Measurements from ENCODE around the gene RAPH1.

The RAPH1 gene

DNA sequence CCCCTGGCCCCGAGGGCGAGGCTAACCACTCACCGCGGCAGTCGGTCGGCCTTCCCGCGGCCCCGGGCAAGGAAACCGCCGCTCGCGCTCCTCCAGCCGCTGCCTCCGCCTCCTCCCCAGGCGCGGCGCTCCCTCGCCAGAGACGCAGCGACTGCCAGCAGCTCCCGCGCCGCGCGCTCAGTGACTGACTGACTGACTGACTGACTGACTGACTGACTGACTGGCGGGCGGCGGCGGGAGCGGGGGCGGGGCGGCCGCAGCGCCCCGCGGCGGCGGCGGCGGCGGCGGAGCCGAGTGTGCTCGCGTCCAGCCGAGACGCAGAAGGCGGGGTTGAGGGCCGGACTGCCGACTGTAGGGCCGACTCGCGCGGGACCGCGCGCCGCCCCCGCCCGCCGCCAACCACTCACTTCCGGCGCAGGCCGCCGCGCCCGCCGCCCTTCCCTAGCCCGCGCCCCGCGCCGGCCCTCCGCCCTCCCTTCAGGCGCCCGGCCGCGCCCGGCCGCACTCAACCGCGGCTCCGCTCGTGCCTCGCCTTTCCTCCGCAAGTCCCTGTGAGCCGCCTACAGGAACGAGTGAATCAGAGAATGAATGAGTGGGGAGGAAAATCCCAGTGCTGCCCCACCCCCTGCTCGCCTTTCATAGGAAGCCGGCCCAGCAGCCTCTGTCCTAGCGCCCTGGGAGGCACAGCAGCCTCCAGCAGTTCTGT lies at the start of gene RAPH1:
RAPH1 (minus strand) TSS at position 224 of the 706 bp plus-strand sequence. CDS start 39,948 bp downstream, outside the sequence.
- Mint-ChIP-seq H3K27ac (peak within 1 kb of the TSS; percentile 50), H3K4me3 (peak within 1 kb of the TSS; percentile 88), H3K9me3 (ENCODE audit: low read depth) (peaks cover 19% of the 10 kb centered on the region), H3K27me3 (peaks cover 15% of the 10 kb centered on the region), H3K4me1 (ENCODE audit: low read depth) (peaks cover 27% of the 10 kb centered on the region), H3K36me3 (peaks cover 6% of the 10 kb centered on the region)

- no peak overlapping the region for H3K4me3 Mint-ChIP-seq
- no peaks in the 10 kb centered on the region for H3K27me3 Mint-ChIP-seq
Observed at GRCh38 chr2:203584784-203585183, 49.7 kb upstream of the RAPH1 start.

GRCh38 chr2:203583701-203584100 lies 48.6 kb upstream of the RAPH1 start:
- Mint-ChIP-seq H3K36me3 (peaks cover 2% of the 10 kb centered on the region), H3K4me1 (ENCODE audit: low read depth) (peaks cover 20% of the 10 kb centered on the region), H3K27ac (no peak overlapping the region), H3K27me3 (no peaks in the 10 kb centered on the region), H3K9me3 (ENCODE audit: low read depth) (peaks cover 4% of the 10 kb centered on the region), H3K4me3 (no peak overlapping the region)

More at GRCh38 chr2:203584784-203585183, 49.7 kb upstream of the RAPH1 start:
- peaks cover 10% of the 10 kb centered on the region for H3K4me1 Mint-ChIP-seq (ENCODE audit: low read depth)
- no peak overlapping the region for H3K27ac Mint-ChIP-seq
- H3K36me3 Mint-ChIP-seq: no peaks in the 10 kb centered on the region
- no peaks in the 10 kb centered on the region for H3K9me3 Mint-ChIP-seq (ENCODE audit: low read depth)

DNA sequence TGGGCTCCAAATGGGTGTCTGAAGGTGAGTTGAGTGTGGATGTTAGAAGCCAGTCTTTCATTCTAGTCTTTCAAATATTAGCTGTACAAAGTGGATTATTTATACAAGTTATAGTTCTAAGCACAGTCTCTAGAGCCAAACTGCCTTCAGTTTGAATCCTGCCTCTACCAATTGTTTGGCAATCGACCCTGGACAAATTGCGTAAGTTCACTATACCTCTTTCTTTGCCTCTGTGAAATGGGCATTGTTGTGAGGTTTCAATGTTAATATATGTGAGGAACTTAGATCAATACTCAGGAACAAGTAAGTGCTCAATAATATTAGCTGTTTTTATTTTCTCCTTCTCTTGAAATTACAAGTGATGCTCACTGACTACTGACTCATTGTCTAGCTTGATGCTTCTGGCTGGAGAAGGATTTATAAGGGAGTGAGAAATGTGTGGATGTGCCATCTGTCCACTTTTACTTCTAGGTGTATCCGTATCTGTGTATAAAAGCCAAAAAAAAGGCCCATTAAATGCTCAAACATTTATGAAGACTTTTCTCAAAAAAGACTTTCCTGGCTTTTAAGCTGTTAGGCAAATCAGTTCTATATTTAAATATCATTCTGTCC lies 48.1 kb upstream of the RAPH1 start:
- H3K27ac Mint-ChIP-seq: no peak overlapping the region

DNA sequence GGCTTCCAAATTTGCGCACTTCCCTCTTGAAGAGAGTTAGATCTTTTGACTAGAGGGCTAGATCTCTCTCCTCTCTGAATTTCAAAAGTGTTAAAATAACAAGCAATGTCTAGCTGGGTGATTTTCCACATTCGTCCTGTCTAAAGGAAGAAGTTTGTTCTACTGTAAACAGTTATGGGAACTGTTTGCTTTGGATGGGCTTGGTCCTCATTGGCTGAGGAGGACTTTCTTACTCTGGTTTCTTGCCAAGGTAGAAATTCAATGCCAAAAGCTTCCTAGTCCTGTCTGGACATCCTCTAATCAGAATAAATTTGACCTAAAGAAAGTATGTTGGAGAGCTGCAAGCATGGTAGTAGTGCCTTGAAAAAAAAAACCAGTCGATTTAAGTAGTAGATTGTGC lies 47.4 kb upstream of the RAPH1 start:
- Mint-ChIP-seq H3K4me1 (ENCODE audit: low read depth) (peaks cover 20% of the 10 kb centered on the region), H3K36me3 (peaks cover 2% of the 10 kb centered on the region), H3K9me3 (ENCODE audit: low read depth) (peaks cover 4% of the 10 kb centered on the region)

More for the DNA sequence above, 48.1 kb upstream of the RAPH1 start:
- Mint-ChIP-seq H3K36me3 (peaks cover 2% of the 10 kb centered on the region), H3K4me3 (no peak overlapping the region), H3K4me1 (ENCODE audit: low read depth) (peaks cover 20% of the 10 kb centered on the region), H3K27me3 (no peaks in the 10 kb centered on the region), H3K9me3 (ENCODE audit: low read depth) (peaks cover 4% of the 10 kb centered on the region)

GRCh38 chr2:203580844-203581243 lies 45.7 kb upstream of the RAPH1 start:
- Mint-ChIP-seq H3K36me3 (peaks cover 2% of the 10 kb centered on the region), H3K9me3 (ENCODE audit: low read depth) (peaks cover 4% of the 10 kb centered on the region), H3K27ac (no peak overlapping the region), H3K27me3 (no peaks in the 10 kb centered on the region), H3K4me3 (no peak overlapping the region), H3K4me1 (ENCODE audit: low read depth) (peaks cover 20% of the 10 kb centered on the region)

More for the DNA sequence above, 47.4 kb upstream of the RAPH1 start:
- Mint-ChIP-seq H3K27me3 (no peaks in the 10 kb centered on the region), H3K4me3 (no peak overlapping the region), H3K27ac (no peak overlapping the region)

DNA sequence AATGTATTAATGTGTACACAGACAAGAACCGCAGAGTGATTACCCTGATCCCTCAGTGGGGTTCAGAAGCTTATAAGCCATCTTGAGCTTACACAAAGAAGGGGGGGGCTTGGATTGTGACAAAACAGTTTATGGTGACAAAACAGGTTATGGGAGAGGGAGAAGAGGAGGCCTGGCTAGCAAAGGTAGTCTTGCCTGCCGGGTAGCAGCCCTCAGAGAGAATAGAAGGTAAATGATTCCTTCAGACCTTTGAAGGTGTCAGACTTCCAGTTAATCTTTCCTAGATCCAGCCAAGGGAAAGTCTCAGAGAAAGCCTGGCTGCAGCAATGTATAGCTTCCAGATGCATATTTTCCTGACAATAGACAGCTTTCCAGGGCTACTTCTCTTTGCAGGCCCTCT lies 44.6 kb upstream of the RAPH1 start:
- Mint-ChIP-seq H3K36me3 (peaks cover 2% of the 10 kb centered on the region), H3K9me3 (ENCODE audit: low read depth) (peaks cover 4% of the 10 kb centered on the region), H3K4me1 (ENCODE audit: low read depth) (peaks cover 18% of the 10 kb centered on the region), H3K27ac (no peak overlapping the region), H3K4me3 (no peak overlapping the region), H3K27me3 (no peaks in the 10 kb centered on the region)

DNA sequence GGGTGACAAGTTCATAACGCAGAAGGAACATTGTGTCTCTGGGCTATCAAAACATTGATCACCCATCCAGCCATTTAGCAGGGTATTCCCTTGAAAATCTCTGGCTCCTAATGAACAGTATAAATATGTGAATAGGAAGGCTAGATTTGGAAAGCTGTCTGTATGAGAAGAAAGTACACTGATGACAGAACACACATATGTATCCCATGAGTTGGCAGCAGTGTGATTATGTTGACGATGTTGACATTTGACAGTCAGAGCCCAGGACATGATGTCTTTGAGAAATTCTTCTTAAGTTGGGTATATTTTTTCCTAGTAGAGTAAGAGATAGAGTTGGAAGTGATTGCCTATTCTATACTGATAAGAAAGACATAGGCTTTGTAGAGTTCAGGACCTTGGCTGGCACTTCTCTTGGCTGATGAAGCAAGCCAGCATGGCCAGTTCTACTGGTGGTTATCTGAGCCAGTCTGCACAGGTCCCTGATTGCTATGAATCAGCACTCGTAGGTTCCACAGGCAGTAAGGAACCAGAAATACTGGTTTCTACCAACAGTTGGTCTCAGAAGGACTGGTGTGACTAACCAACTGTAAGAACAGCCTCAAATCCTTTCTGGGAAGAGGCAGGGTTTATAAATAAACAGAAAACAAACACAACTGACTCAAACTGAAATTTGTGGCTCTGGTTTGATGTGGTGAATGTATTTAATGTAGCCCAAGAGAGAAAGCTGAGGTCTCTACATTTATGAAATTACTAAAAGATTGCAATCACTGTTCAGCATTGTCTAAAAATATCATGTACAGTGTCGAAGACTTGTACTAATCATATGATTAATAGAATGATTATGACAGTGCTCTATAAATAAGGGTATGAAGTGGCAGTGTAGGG lies 43.9 kb upstream of the RAPH1 start:
- no peak overlapping the region for H3K4me3 Mint-ChIP-seq
- peaks cover 2% of the 10 kb centered on the region for H3K36me3 Mint-ChIP-seq
- peaks cover 4% of the 10 kb centered on the region for H3K9me3 Mint-ChIP-seq (ENCODE audit: low read depth)
- H3K27ac Mint-ChIP-seq: peak overlapping the region; percentile 82
- peaks cover 17% of the 10 kb centered on the region for H3K4me1 Mint-ChIP-seq (ENCODE audit: low read depth)
- no peaks in the 10 kb centered on the region for H3K27me3 Mint-ChIP-seq

DNA sequence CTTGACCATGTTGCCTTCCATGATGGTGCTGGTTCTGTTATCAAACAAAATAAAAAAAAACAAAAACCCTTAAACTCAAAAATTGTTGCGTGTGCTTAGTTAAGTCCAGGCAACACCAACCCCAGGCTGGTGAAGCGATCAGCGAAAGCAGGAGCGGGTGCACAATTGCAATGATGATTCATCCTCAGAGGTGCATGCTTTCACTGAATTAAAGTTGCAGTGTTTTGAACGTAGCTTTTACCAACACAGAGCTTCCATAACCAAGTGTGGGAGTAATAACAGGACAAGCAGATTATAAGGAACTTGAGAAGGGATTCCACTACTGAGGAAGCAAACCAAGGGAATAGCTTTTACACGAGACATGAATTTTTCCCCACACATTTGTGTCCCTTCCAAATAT lies 39.7 kb upstream of the RAPH1 start:
- Mint-ChIP-seq H3K4me3 (no peak overlapping the region), H3K9me3 (ENCODE audit: low read depth) (peaks cover 8% of the 10 kb centered on the region), H3K27me3 (no peaks in the 10 kb centered on the region), H3K4me1 (ENCODE audit: low read depth) (peaks cover 13% of the 10 kb centered on the region), H3K36me3 (peaks cover 5% of the 10 kb centered on the region), H3K27ac (no peak overlapping the region)

GRCh38 chr2:203572316-203572715 lies 37.2 kb upstream of the RAPH1 start:
- Mint-ChIP-seq H3K4me1 (ENCODE audit: low read depth) (peaks cover 5% of the 10 kb centered on the region), H3K9me3 (ENCODE audit: low read depth) (peaks cover 4% of the 10 kb centered on the region), H3K36me3 (peaks cover 3% of the 10 kb centered on the region), H3K27ac (no peak overlapping the region), H3K4me3 (no peak overlapping the region), H3K27me3 (no peaks in the 10 kb centered on the region)

DNA sequence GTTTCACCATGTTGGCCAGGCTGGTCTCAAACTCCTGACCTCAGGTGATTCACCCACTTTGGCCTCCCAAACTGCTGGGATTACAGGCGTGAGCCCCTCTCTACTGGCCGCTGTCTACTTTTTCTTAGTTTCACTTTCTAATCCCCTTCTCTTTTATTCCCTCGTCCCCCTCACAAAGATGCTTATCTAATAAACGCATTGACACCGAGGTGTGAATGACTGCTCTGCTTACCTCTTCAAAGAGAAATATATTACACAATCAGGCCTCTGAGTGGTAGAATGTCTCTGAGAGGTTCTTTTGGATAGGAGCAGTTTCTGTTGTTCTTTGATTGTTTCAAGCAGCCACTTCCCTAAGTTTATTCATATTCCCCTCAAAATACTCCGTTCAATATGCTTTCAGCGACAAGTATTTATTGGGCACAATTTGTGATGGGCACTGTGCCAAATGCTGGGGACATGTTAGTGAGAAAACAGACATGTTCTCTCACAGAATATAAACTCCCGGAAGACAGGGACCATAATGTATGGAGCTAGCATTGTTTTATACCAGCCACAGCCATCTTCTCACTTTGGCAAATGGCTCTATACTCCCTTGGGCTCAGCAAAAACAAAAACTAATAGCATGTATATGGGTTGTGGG lies 34.7 kb upstream of the RAPH1 start:
- Mint-ChIP-seq H3K9me3 (ENCODE audit: low read depth) (peaks cover 4% of the 10 kb centered on the region), H3K4me1 (ENCODE audit: low read depth) (peaks cover 5% of the 10 kb centered on the region), H3K27ac (no peak overlapping the region), H3K4me3 (no peak overlapping the region), H3K36me3 (peaks cover 3% of the 10 kb centered on the region), H3K27me3 (no peaks in the 10 kb centered on the region)

DNA sequence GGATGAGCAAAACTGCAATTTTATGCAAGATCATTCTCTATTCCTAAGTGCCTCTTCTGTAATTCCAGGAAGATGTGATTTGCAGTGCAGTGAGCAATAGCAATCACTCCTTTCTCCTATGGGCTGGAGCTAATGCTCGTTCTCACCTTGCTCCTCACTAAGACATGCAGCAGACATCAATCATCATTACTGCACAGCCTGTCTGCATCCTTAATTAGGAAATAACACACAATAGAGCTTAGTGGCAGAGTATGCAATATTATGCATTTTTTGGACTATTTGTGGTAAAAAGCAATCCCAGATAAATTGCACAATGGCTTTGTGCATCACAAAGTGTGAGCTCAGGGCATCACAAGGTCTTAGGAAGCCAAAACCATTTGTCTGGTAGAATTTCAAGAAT lies 32.6 kb upstream of the RAPH1 start:
- H3K4me3 Mint-ChIP-seq: no peak overlapping the region
- peaks cover 4% of the 10 kb centered on the region for H3K9me3 Mint-ChIP-seq (ENCODE audit: low read depth)
- no peak overlapping the region for H3K27ac Mint-ChIP-seq
- peaks cover 5% of the 10 kb centered on the region for H3K4me1 Mint-ChIP-seq (ENCODE audit: low read depth)
- H3K36me3 Mint-ChIP-seq: peaks cover 3% of the 10 kb centered on the region
- H3K27me3 Mint-ChIP-seq: no peaks in the 10 kb centered on the region

GRCh38 chr2:203566161-203566560 lies 31.1 kb upstream of the RAPH1 start:
- H3K27me3 Mint-ChIP-seq: no peaks in the 10 kb centered on the region
- no peak overlapping the region for H3K27ac Mint-ChIP-seq
- H3K9me3 Mint-ChIP-seq (ENCODE audit: low read depth): peaks cover 4% of the 10 kb centered on the region
- peaks cover 5% of the 10 kb centered on the region for H3K4me1 Mint-ChIP-seq (ENCODE audit: low read depth)
- H3K4me3 Mint-ChIP-seq: no peak overlapping the region
- H3K36me3 Mint-ChIP-seq: peaks cover 3% of the 10 kb centered on the region

DNA sequence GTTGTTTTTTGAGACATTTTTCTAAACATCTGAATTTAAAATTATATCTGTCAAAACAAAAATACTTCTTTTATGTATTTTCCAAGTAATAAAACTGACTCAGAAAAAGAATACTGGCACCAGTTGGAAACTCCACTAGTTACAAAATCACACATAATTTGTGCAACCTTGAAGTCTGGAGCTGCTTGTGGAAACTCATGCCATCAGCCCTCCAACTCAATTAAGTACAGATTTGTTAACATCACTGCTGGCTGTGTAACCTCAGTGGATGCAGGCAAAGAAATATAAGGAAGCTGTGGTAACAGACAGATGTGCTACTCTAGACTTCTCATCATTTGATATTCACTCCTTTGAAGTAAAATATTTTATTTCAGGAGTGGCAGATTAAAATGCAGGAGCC lies 30.0 kb upstream of the RAPH1 start:
- Mint-ChIP-seq H3K9me3 (ENCODE audit: low read depth) (no peaks in the 10 kb centered on the region), H3K27me3 (no peaks in the 10 kb centered on the region), H3K4me1 (ENCODE audit: low read depth) (peaks cover 2% of the 10 kb centered on the region), H3K4me3 (no peak overlapping the region), H3K27ac (no peak overlapping the region), H3K36me3 (no peaks in the 10 kb centered on the region)

All from activated naive CD8-positive, alpha-beta T cell (primary cell).